HL-60 (cell line): ENCODE measurements around the gene SYP.

Experiments used
- CTCF ChIP-seq: IDR thresholded peaks from one replicate; pipeline ENCODE4 v1.5.1; 2011; ENCODE audit warnings: low read length, control low read depth, inconsistent platforms; ENCODE audit not compliant: insufficient read depth
- GABPA ChIP-seq: IDR thresholded peaks from 2 replicates; pipeline ENCODE4 v1.6.1; 2012; ENCODE audit warnings: low read depth
- POLR2AphosphoS5 ChIP-seq: IDR thresholded peaks from 2 replicates; pipeline ENCODE4 v1.6.1; 2012; ENCODE audit warnings: low read depth
- REST ChIP-seq: IDR thresholded peaks from 2 replicates; pipeline ENCODE4 v1.6.1; 2012; ENCODE audit warnings: low read depth; ENCODE audit not compliant: insufficient replicate concordance
- SPI1 ChIP-seq: IDR thresholded peaks from 2 replicates; pipeline ENCODE4 v1.6.1; 2012; ENCODE audit warnings: low read depth, mild to moderate bottlenecking, borderline replicate concordance

- TF ChIP-seq CTCF (no peak), POLR2AphosphoS5 (no peak), REST (no peak), GABPA (no peak), SPI1 (no peak)
Measured at GRCh38 chrX:49147282-49147681, 52.7 kb downstream of the SYP start.
